ENCODE results near the gene SLC30A1. TPM values are rescaled to one million over a fixed set of nuclear protein-coding genes. Genes with fewer than 3 reads are reported as not detected.

SLC30A1 gene
- total RNA-seq, 1 experiment from 2014 or later = 9.7 TPM

- ChIA-PET POLR2A (no interaction called here), RAD21 (ENCODE audit: low non-redundant PET in 1 of 2, low total read pairs in 2 of 2, uncharacterized antibody in 2 of 2, unreplicated experiment in 2 of 2) (no interaction called here), CTCF (no interaction called here)
- Histone ChIP-seq H3K27me3 (ENCODE audit: insufficient read depth, low read length) (no peaks in the 10 kb centered on the region), H3K4me2 (ENCODE audit: low read length) (no peak overlapping the region), H3K9ac (ENCODE audit: low read length) (no peak overlapping the region), H3K27ac (ENCODE audit: low read depth, low read length) (no peak overlapping the region), H3K36me3 (ENCODE audit: control insufficient read depth in 1 of 2, insufficient read depth in 2 of 2, low read length in 2 of 2) (no peaks in the 10 kb centered on the region), H3K9me2 (ENCODE audit: insufficient read depth) (no peaks in the 10 kb centered on the region), H3K9me3 (ENCODE audit: control insufficient read depth in 1 of 2, insufficient read depth in 1 of 2, low read depth in 1 of 2, low read length in 2 of 2) (no peaks in the 10 kb centered on the region), H2AFZ (ENCODE audit: low read depth, low read length, poor library complexity, severe bottlenecking) (no peak overlapping the region), H3K79me2 (ENCODE audit: insufficient read depth, low read length) (no peaks in the 10 kb centered on the region), H3K4me3 (replicated peaks in 1 of 2; ENCODE audit: low read depth in 1 of 2, low read length in 2 of 2) (no peak overlapping the region), H4K20me1 (ENCODE audit: insufficient read depth) (no peaks in the 10 kb centered on the region), H3K4me1 (ENCODE audit: control insufficient read depth in 1 of 2, insufficient read depth in 2 of 2, low read length in 2 of 2) (peaks cover 3 to 15% of the 10 kb centered on the region in 2 experiments)
- no peak for TF ChIP-seq CEBPB (IDR thresholded peaks at IDR 0.05; ENCODE audit: low read depth)
- no peak for TF ChIP-seq EZH2phosphoT487 (IDR thresholded peaks at IDR 0.05; ENCODE audit: borderline replicate concordance)
- TF ChIP-seq CTCF (IDR thresholded peaks at IDR 0.05 in 2 of 3, conservative IDR thresholded peaks at IDR 0.05 in 1 of 3; ENCODE audit: borderline replicate concordance in 1 of 3, insufficient read depth in 1 of 3, low read depth in 2 of 3, low read length in 2 of 3) = no peak
- TF ChIP-seq SIN3A (IDR thresholded peaks at IDR 0.05; ENCODE audit: low read depth) = no peak
- TF ChIP-seq YY1 (IDR thresholded peaks at IDR 0.05; ENCODE audit: extremely low read depth, insufficient replicate concordance, low read depth, low read length) = no peak
- no peak for TF ChIP-seq SRF (IDR thresholded peaks at IDR 0.05; ENCODE audit: low read depth)
- TF ChIP-seq FOSL1 (IDR thresholded peaks at IDR 0.05; ENCODE audit: low read depth) = no peak
- no peak for TF ChIP-seq SP1 (IDR thresholded peaks at IDR 0.05; ENCODE audit: low read depth)
- no peak for TF ChIP-seq ZNF274 (IDR thresholded peaks at IDR 0.05; ENCODE audit: low read depth, low read length)
- DNase-seq (ENCODE audit: low read depth, low spot score) = no peak
- BruUV-seq (replicated peaks) = no TSS peak
- no peak for ATAC-seq
- intact Hi-C loops (cut with micrococcal nuclease) = no loop called here
These were observed 4.3 kb upstream of the SLC30A1 start for GRCh38 chr1:211583011-211583992.

Data from HCT116 (cell line).